GM19438 (cell line): ENCODE data around the gene SH3GL1.

Source experiments
- ATAC-seq: cut with Tn5 transposase; IDR thresholded peaks from one replicate; pipeline ENCODE4 v1.9.1; 2021; ENCODE audit warnings: low read depth; ENCODE audit not compliant: unreplicated experiment

The SH3GL1 gene

GRCh38 chr19:4400135-4400936, at the start of gene SH3GL1:
Gene SH3GL1 (minus strand): TSS chr19:4400547. CDS start chr19:4400368, 179 bp downstream.
- peak; percentile 53 for ATAC-seq

- ATAC-seq, result no peak
Observed at GRCh38 chr19:4449639-4450028, 49.3 kb upstream of the SH3GL1 start.

- ATAC-seq, result no peak
Observed at GRCh38 chr19:4449022-4449638, 48.8 kb upstream of the SH3GL1 start.

- ATAC-seq, result no peak
Observed at GRCh38 chr19:4448147-4448985, 48.0 kb upstream of the SH3GL1 start.

GRCh38 chr19:4447327-4448146, 47.2 kb upstream of the SH3GL1 start:
- ATAC-seq, result no peak

- no peak for ATAC-seq
Observed at GRCh38 chr19:4446704-4447200, 46.4 kb upstream of the SH3GL1 start.

GRCh38 chr19:4445963-4446703, 45.8 kb upstream of the SH3GL1 start:
- ATAC-seq, result no peak

GRCh38 chr19:4444765-4445741, 44.7 kb upstream of the SH3GL1 start:
- no peak for ATAC-seq

- no peak for ATAC-seq
Observed at GRCh38 chr19:4443966-4444764, 43.8 kb upstream of the SH3GL1 start.

- ATAC-seq, result no peak
Observed at GRCh38 chr19:4443188-4443587, 42.8 kb upstream of the SH3GL1 start.

- ATAC-seq, result no peak
Observed at GRCh38 chr19:4442819-4443146, 42.4 kb upstream of the SH3GL1 start.

- ATAC-seq, result no peak
Observed at GRCh38 chr19:4441994-4442818, 41.9 kb upstream of the SH3GL1 start.

GRCh38 chr19:4439243-4439642, 38.9 kb upstream of the SH3GL1 start:
- no peak for ATAC-seq

GRCh38 chr19:4437103-4437502, 36.8 kb upstream of the SH3GL1 start:
- no peak for ATAC-seq

GRCh38 chr19:4436231-4436630, 35.9 kb upstream of the SH3GL1 start:
- ATAC-seq, result no peak

GRCh38 chr19:4434391-4434790, 34.0 kb upstream of the SH3GL1 start:
- ATAC-seq, result no peak
